Uterus (tissue), 4 donors: ENCODE results near the gene ZMYND8. TPM values are rescaled to one million over a fixed set of nuclear protein-coding genes. Genes with fewer than 3 reads are reported as not detected.
"Not testable (repeated sequence)": the region's sequence is repeated elsewhere in the genome, so short reads cannot be mapped to it uniquely, and the experiment has no call there.

Experiments used
- DNase-seq, 2 donors: peaks; one replicate each; pipeline ENCODE4 v3.0.0-alpha.2; 2019 to 2020
- H3K27ac ChIP-seq, 2 donors: fragments of 200-600 bp; sonication (generic); 1 replicate in 1 of 2; 2 replicates in 1 of 2; pipeline ENCODE4 v1.5.1; 2016 to 2018
- H3K27me3 ChIP-seq, 2 donors: fragments of 200-600 bp; sonication (generic); one replicate each; pipeline ENCODE4 v1.5.1; 2018 to 2019; ENCODE audit warnings: control low read depth in 1 of 2
- H3K36me3 ChIP-seq, 2 donors: fragments of 200-600 bp; sonication (generic); one replicate each; pipeline ENCODE4 v1.5.1; 2019; ENCODE audit warnings: control low read depth in 1 of 2
- H3K4me1 ChIP-seq, 2 donors: fragments of 200-600 bp; sonication (generic); one replicate each; pipeline ENCODE4 v1.5.1; 2018 to 2019; ENCODE audit warnings: control low read depth in 1 of 2
- H3K4me3 ChIP-seq, 2 donors: fragments of 200-600 bp; sonication (generic); 1 replicate in 1 of 2; 2 replicates in 1 of 2; pipeline ENCODE4 v1.5.1; 2018 to 2019; ENCODE audit warnings: mild to moderate bottlenecking in 1 of 2
- H3K9me3 ChIP-seq, 2 donors: fragments of 200-600 bp; sonication (generic); one replicate each; pipeline ENCODE4 v1.5.1; 2019; ENCODE audit warnings: control low read depth in 1 of 2
- POLR2A ChIP-seq, 2 donors: fragments of 450-650 bp; IDR thresholded peaks; one replicate each; pipeline ENCODE4 v1.6.1; 2016; ENCODE audit warnings: antibody characterized with exemption in 2 of 2, mild to moderate bottlenecking in 1 of 2, moderate library complexity in 1 of 2
- intact Hi-C: fragments of 100-400 bp; cut with DNase I; formaldehyde crosslinking; loops from one replicate; pipeline ENCODE4 v1.15.1; 2023; ENCODE audit warnings: low total_unique reads
- total RNA-seq, 4 donors: library from RNA; depleted of rRNA in 3 of 4; stranded (reverse); fragments of >200 nt in 3 of 4; gene quantifications; one replicate each; pipeline versions ENCODE4 v1.1.0 to v1.2.4, GENCODE V29; 2014 to 2023
- TF ChIP-seq, protein P1 (sequence below), 4 experiments: fragments of 200-600 bp in 2 of 4; fragments of 450-650 bp in 2 of 4; sonication (generic) in 2 of 4; IDR thresholded peaks; one replicate each; pipeline ENCODE4 v1.5.1; 2016 to 2019; ENCODE audit warnings: antibody characterized with exemption in 4 of 4, mild to moderate bottlenecking in 2 of 4, moderate library complexity in 1 of 4
- donor health status: DM: yes; HTN: yes; CAD: no.

ZMYND8 gene
- total RNA-seq, 4 donors from 2014 or later, result 10.2 to 26.7 (median 16.0) TPM

DNA sequence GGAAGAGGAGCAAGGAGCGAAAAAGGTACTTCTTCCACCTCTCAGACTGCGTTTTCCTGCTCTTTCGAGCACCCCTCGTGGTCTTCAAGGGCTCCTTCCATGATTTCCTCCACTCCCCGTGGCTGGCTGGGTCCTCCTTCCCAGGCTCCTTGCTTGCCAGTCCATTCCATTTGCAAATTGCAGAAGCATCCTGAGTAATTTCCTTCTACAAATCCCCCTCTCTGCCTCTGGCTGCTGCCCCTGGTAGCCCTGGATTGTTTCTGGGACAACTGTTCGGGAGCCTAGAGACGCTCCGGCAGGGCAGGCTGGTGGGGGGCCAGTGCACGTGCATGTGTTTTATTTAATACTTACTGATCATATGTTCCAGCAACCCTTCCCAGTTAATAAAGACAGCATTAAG is 173.1 kb downstream of the ZMYND8 start:
- Histone ChIP-seq H3K27ac (no peak overlapping the region), H3K4me1 (no peaks in the 10 kb centered on the region), H3K4me3 (no peak overlapping the region), H3K36me3 (no peaks in the 10 kb centered on the region), H3K9me3 (no peaks in the 10 kb centered on the region), H3K27me3 (no peaks in the 10 kb centered on the region)
- intact Hi-C loops, result no loop called here
- DNase-seq, result no peak
- TF ChIP-seq POLR2A (IDR thresholded peaks at IDR 0.05), result no peak
- TF ChIP-seq, protein P1, sequence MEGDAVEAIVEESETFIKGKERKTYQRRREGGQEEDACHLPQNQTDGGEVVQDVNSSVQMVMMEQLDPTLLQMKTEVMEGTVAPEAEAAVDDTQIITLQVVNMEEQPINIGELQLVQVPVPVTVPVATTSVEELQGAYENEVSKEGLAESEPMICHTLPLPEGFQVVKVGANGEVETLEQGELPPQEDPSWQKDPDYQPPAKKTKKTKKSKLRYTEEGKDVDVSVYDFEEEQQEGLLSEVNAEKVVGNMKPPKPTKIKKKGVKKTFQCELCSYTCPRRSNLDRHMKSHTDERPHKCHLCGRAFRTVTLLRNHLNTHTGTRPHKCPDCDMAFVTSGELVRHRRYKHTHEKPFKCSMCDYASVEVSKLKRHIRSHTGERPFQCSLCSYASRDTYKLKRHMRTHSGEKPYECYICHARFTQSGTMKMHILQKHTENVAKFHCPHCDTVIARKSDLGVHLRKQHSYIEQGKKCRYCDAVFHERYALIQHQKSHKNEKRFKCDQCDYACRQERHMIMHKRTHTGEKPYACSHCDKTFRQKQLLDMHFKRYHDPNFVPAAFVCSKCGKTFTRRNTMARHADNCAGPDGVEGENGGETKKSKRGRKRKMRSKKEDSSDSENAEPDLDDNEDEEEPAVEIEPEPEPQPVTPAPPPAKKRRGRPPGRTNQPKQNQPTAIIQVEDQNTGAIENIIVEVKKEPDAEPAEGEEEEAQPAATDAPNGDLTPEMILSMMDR (IDR thresholded peaks at IDR 0.05), result no peak

- Histone ChIP-seq H3K9me3 (no peaks in the 10 kb centered on the region), H3K27me3 (no peaks in the 10 kb centered on the region), H3K27ac (no peak overlapping the region), H3K4me1 (no peaks in the 10 kb centered on the region), H3K36me3 (no peaks in the 10 kb centered on the region), H3K4me3 (no peak overlapping the region)
- intact Hi-C loops, result no loop called here
- no peak for TF ChIP-seq POLR2A (IDR thresholded peaks at IDR 0.05)
- TF ChIP-seq, protein P1 (IDR thresholded peaks at IDR 0.05), result no peak
- DNase-seq, result no peak
These were observed 175.2 kb downstream of the ZMYND8 start for GRCh38 chr20:47181056-47181862.

GRCh38 chr20:47179267-47179666 is 177.2 kb downstream of the ZMYND8 start:
- Histone ChIP-seq H3K27ac (no peak overlapping the region), H3K27me3 (no peaks in the 10 kb centered on the region), H3K9me3 (no peaks in the 10 kb centered on the region), H3K36me3 (no peaks in the 10 kb centered on the region), H3K4me1 (no peaks in the 10 kb centered on the region), H3K4me3 (no peak overlapping the region)
- TF ChIP-seq, protein P1 (IDR thresholded peaks at IDR 0.05), result no peak
- no peak for TF ChIP-seq POLR2A (IDR thresholded peaks at IDR 0.05)
- intact Hi-C loops, result no loop called here
- no peak for DNase-seq

DNA sequence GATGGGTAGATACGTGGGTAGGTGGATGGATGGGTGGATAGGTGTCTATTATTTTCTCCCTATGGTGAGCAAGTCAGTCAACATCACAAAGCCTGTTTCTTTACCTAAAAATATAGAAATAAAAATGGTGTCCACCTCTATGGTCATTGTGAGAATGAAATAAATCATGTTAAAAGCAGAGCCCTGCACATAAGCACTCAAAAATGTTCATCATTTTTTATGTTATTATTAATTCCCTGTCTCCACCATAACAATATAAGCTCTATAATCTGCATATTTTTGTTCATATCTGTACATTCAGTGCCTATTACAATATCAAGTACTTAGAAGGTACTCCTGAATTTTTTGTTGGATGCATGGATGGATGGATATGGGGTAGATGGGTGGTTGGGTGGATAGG is 177.6 kb downstream of the ZMYND8 start:
- no peaks in the 10 kb centered on the region for H3K9me3 ChIP-seq
- no peaks in the 10 kb centered on the region for H3K27me3 ChIP-seq
- no peak for TF ChIP-seq POLR2A (IDR thresholded peaks at IDR 0.05)
- TF ChIP-seq, protein P1 (IDR thresholded peaks at IDR 0.05), result no peak
- no peak overlapping the region for H3K4me3 ChIP-seq
- no peaks in the 10 kb centered on the region for H3K4me1 ChIP-seq
- H3K27ac ChIP-seq, result no peak overlapping the region
- no peaks in the 10 kb centered on the region for H3K36me3 ChIP-seq
- intact Hi-C loops, result no loop called here
- DNase-seq, result no peak

DNA sequence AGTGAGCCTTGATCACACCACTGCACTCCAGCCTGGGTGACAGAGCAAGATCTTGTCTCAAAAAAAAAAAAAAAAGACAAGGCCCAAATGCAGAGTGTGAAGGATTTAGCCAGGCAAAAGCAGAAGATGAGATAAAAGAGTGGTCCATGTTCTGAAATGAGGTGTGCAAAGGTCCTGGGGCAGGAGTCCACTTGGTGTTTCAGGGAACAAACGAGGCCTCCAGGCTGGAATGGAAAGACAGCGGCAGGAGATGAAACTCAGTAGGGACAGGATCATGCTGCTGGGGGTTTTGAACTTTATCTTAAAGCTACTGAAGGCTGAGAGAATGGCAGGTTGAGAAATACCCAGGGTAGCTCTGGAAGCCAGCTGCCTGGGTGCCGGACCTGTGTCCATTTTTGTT is 178.2 kb downstream of the ZMYND8 start:
- H3K9me3 ChIP-seq, result no peaks in the 10 kb centered on the region
- no peak overlapping the region for H3K4me3 ChIP-seq
- DNase-seq, result no peak
- no peak overlapping the region for H3K27ac ChIP-seq
- no peaks in the 10 kb centered on the region for H3K4me1 ChIP-seq
- intact Hi-C loops, result no loop called here
- H3K27me3 ChIP-seq, result no peaks in the 10 kb centered on the region
- no peaks in the 10 kb centered on the region for H3K36me3 ChIP-seq
- TF ChIP-seq, protein P1 (IDR thresholded peaks at IDR 0.05), result no peak
- TF ChIP-seq POLR2A (IDR thresholded peaks at IDR 0.05), result no peak

DNA sequence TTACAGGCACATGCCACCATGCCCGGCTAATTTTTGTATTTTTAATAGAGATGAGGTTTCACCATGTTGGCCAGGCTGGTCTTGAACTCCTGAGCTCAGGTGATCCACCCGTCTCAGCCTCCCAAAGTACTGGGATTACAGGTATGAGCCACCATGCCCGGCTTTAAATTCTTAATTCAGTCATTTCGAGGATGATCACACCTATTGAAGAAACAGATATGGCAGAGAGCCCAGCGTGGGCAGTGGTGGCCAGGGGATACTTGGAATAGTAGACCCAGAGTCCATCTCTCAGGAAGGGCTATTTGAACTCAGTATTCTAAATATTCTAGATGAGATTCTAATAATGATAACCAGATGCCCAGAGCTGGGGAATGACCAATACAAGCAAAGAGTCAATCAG is 180.3 kb downstream of the ZMYND8 start:
- H3K4me3 ChIP-seq, H3K27me3 ChIP-seq, DNase-seq, H3K4me1 ChIP-seq, H3K36me3 ChIP-seq, intact Hi-C loops, H3K27ac ChIP-seq, H3K9me3 ChIP-seq: not testable (repeated sequence)
